ENCODE measurements around the gene SLIT1.

DNA sequence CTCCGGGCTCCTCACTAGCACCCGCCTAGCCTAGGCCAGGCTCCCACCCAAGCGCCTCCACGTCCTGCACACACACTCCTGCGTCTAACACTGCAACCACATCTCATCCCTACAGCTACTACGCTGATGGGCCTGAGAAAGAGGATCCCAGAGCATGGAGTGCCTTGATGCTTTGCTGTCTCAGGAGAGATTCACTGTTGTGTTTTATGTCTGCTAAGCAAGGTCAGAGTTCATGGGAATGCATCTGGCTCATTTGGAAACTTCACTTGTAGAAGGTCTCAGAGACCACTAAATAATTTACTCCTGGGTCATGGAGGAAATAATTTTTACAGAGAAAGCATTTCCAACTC is 88.7 kb downstream of the SLIT1 start:
- TF ChIP-seq EP300 (IDR thresholded peaks at IDR 0.05) (no peak), POLR2A (IDR thresholded peaks at IDR 0.05) (no peak), CTCF (IDR thresholded peaks at IDR 0.05) (no peak)
